Mesenchymal stem cell (in vitro differentiated cells and primary cell): ENCODE measurements around the gene PRELID1.
A peak's percentile ranks its signal among the peaks of the same experiment; 100 is the strongest.
"Not testable (repeated sequence)": the region's sequence is repeated elsewhere in the genome, so short reads cannot be mapped to it uniquely, and the experiment has no call there.

Experiments
- DNase-seq: peaks from one replicate; pipeline ENCODE4 v3.0.0-alpha.2; 2013
- H2AFZ ChIP-seq: one replicate; pipeline ENCODE4 v1.6.1; 2013; ENCODE audit warnings: low read depth, mild to moderate bottlenecking, control low read depth, inconsistent platforms, low read length, moderate library complexity
- H2AK5ac ChIP-seq: 2 replicates; pipeline ENCODE4 v1.6.1; 2013; ENCODE audit warnings: low read length, moderate library complexity, mild to moderate bottlenecking, inconsistent platforms; ENCODE audit not compliant: severe bottlenecking
- H2BK120ac ChIP-seq: one replicate; pipeline ENCODE4 v1.6.1; 2013; ENCODE audit warnings: low read depth, mild to moderate bottlenecking, inconsistent platforms, low read length, moderate library complexity
- H2BK12ac ChIP-seq, 2 experiments: one replicate each; pipeline ENCODE4 v1.6.1; 2013; ENCODE audit warnings: inconsistent platforms in 2 of 2, low read length in 2 of 2, mild to moderate bottlenecking in 2 of 2, moderate library complexity in 2 of 2, control low read depth in 1 of 2
- H2BK15ac ChIP-seq: one replicate; pipeline ENCODE4 v1.6.1; 2013; ENCODE audit warnings: mild to moderate bottlenecking, low read depth, inconsistent platforms; ENCODE audit not compliant: poor library complexity, severe bottlenecking
- H2BK5ac ChIP-seq: 2 replicates; pipeline ENCODE4 v1.6.1; 2013; ENCODE audit warnings: low read depth, mild to moderate bottlenecking, low read length, control low read depth, inconsistent platforms; ENCODE audit not compliant: poor library complexity, severe bottlenecking
- H3K14ac ChIP-seq, 2 experiments: one replicate each; pipeline ENCODE4 v1.6.1; 2013; ENCODE audit warnings: inconsistent platforms in 2 of 2, low read length in 2 of 2, control low read depth in 1 of 2, mild to moderate bottlenecking in 1 of 2, moderate library complexity in 1 of 2
- H3K18ac ChIP-seq, 2 experiments: one replicate each; pipeline ENCODE4 v1.6.1; 2013; ENCODE audit warnings: inconsistent platforms in 2 of 2, low read length in 2 of 2, control low read depth in 1 of 2, low read depth in 1 of 2, mild to moderate bottlenecking in 1 of 2
- H3K23ac ChIP-seq, 2 experiments: one replicate each; pipeline ENCODE4 v1.6.1; 2013; ENCODE audit warnings: inconsistent platforms in 2 of 2, low read length in 2 of 2, mild to moderate bottlenecking in 2 of 2, moderate library complexity in 2 of 2, control low read depth in 1 of 2
- H3K27ac ChIP-seq: 2 replicates; pipeline ENCODE4 v1.5.1; 2013; ENCODE audit warnings: mild to moderate bottlenecking, moderate library complexity, low read length, control low read depth, inconsistent platforms; ENCODE audit not compliant: poor library complexity, severe bottlenecking
- H3K27me3 ChIP-seq, 2 experiments: 2 replicates each; pipeline versions ENCODE4 v1.6.1 to v1.7.0; 2013; ENCODE audit warnings: low read length in 2 of 2, mild to moderate bottlenecking in 2 of 2, moderate library complexity in 2 of 2, control low read depth in 1 of 2, inconsistent platforms in 1 of 2; ENCODE audit not compliant: control insufficient read depth in 1 of 2, insufficient read depth in 1 of 2
- H3K36me3 ChIP-seq, 2 experiments: 2 replicates each; pipeline versions ENCODE4 v1.6.1 to v1.7.0; 2013; ENCODE audit warnings: low read length in 2 of 2, control low read depth in 1 of 2, inconsistent platforms in 1 of 2, low read depth in 1 of 2, mild to moderate bottlenecking in 1 of 2; ENCODE audit not compliant: insufficient read depth in 2 of 2, control insufficient read depth in 1 of 2
- H3K4ac ChIP-seq, 2 experiments: one replicate each; pipeline ENCODE4 v1.6.1; 2013; ENCODE audit warnings: inconsistent platforms in 2 of 2, low read length in 2 of 2, mild to moderate bottlenecking in 2 of 2, moderate library complexity in 2 of 2, control low read depth in 1 of 2, low read depth in 1 of 2
- H3K4me1 ChIP-seq: 2 replicates; pipeline ENCODE4 v1.6.1; 2013; ENCODE audit warnings: low read depth, low read length, control low read depth; ENCODE audit not compliant: control insufficient read depth, insufficient read depth
- H3K4me2 ChIP-seq: 2 replicates; pipeline ENCODE4 v1.6.1; 2013; ENCODE audit warnings: low read length, mild to moderate bottlenecking, inconsistent platforms; ENCODE audit not compliant: poor library complexity, severe bottlenecking
- H3K4me3 ChIP-seq, 2 experiments: 2 replicates each; pipeline versions ENCODE4 v1.5.1 to v1.7.0; 2013; ENCODE audit warnings: low read length in 2 of 2, mild to moderate bottlenecking in 2 of 2, control low read depth in 1 of 2, low read depth in 1 of 2; ENCODE audit not compliant: insufficient read depth in 1 of 2
- H3K79me1 ChIP-seq: replicated peaks from 2 replicates; pipeline ENCODE4 v1.6.1; 2013; ENCODE audit warnings: mild to moderate bottlenecking, control low read depth, low read length, inconsistent platforms; ENCODE audit not compliant: poor library complexity, severe bottlenecking
- H3K9ac ChIP-seq: 2 replicates; pipeline ENCODE4 v1.7.0; 2013; ENCODE audit warnings: mild to moderate bottlenecking, low read length, moderate library complexity
- H3K9me3 ChIP-seq: 2 replicates; pipeline ENCODE4 v1.7.0; 2013; ENCODE audit warnings: mild to moderate bottlenecking, low read length; ENCODE audit not compliant: control insufficient read depth
- H4K8ac ChIP-seq: one replicate; pipeline ENCODE4 v1.6.1; 2013; ENCODE audit warnings: inconsistent platforms, mild to moderate bottlenecking, low read length, moderate library complexity
- H4K91ac ChIP-seq: one replicate; pipeline ENCODE4 v1.6.1; 2013; ENCODE audit warnings: mild to moderate bottlenecking, low read length, inconsistent platforms
- whole genome bisulfite sequencing: methylation state at CpG from one replicate; pipeline ENCODE4 v1.1.7; 2013; ENCODE audit warnings: mixed read lengths; 5-methylcytosine and 5-hydroxymethylcytosine counted together

PRELID1 gene

GRCh38 chr5:177304392-177305119, 957 bp downstream of the PRELID1 start:
- peak overlapping the region in 1 of 2 experiments; percentile 27 for H3K4ac ChIP-seq
- peak overlapping the region; percentile 35 for H3K27ac ChIP-seq
- no peak overlapping the region for H2BK5ac ChIP-seq
- H3K4me2 ChIP-seq, result peak overlapping the region; percentile 88
- no peak overlapping the region for H3K18ac ChIP-seq
- H4K91ac ChIP-seq, result no peak overlapping the region
- H2BK120ac ChIP-seq, result no peak overlapping the region
- no peaks in the 10 kb centered on the region for H3K27me3 ChIP-seq
- no peak overlapping the region for H2BK12ac ChIP-seq
- peaks cover 24% of the 10 kb centered on the region for H3K4me1 ChIP-seq
- no peak overlapping the region for H3K23ac ChIP-seq
- peaks cover 24% of the 10 kb centered on the region for H3K79me1 ChIP-seq
- no peaks in the 10 kb centered on the region for H3K9me3 ChIP-seq
- DNase-seq, result peak; percentile 47
- no peak overlapping the region for H2AK5ac ChIP-seq
- no peak overlapping the region for H4K8ac ChIP-seq
- H3K9ac ChIP-seq, result peak overlapping the region; percentile 98
- WGBS, result 33% methylated on average over 13 of the region's 19 CpGs
- peak overlapping the region; percentile 81 to 98 for H3K4me3 ChIP-seq
- peaks cover 49 to 52% of the 10 kb centered on the region in 2 experiments for H3K36me3 ChIP-seq
- no peak overlapping the region for H2BK15ac ChIP-seq
- no peak overlapping the region for H3K14ac ChIP-seq
- no peak overlapping the region for H2AFZ ChIP-seq

DNA sequence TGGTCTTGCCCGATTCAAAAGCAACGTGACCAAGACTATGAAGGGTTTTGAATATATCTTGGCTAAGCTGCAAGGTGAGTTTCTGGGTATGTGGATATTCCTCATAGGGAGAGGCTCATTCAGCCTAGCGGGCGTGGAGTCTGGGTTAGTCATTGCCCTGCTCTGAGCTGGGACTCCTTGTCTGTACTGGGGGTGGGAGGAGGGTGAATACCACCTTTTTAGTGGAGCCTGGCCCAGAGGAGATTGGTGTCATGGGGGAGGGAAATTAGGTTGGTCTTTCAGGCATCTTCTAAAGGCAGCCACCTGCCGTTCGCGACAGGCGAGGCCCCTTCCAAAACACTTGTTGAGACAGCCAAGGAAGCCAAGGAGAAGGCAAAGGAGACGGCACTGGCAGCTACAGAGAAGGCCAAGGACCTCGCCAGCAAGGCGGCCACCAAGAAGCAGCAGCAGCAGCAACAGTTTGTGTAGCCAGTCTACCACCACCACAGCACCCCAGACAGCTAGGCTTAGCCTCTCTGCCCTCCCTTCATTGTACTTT, 2.6 kb downstream of the PRELID1 start:
- H3K9ac ChIP-seq, H3K23ac ChIP-seq, H3K27ac ChIP-seq, H3K4me3 ChIP-seq, H3K14ac ChIP-seq, H3K4ac ChIP-seq, H2BK15ac ChIP-seq, H3K27me3 ChIP-seq, H2BK120ac ChIP-seq, H3K9me3 ChIP-seq, H2BK12ac ChIP-seq, H3K4me2 ChIP-seq, H2AK5ac ChIP-seq, H3K18ac ChIP-seq, H4K8ac ChIP-seq, H2BK5ac ChIP-seq, DNase-seq, H4K91ac ChIP-seq, H2AFZ ChIP-seq: not testable (repeated sequence)
- Histone ChIP-seq H3K36me3 (peaks cover 41 to 47% of the 10 kb centered on the region in 2 experiments), H3K79me1 (peaks cover 29% of the 10 kb centered on the region), H3K4me1 (peaks cover 32% of the 10 kb centered on the region)
- WGBS, result 95% methylated on average over 8 of the region's 11 CpGs

DNA sequence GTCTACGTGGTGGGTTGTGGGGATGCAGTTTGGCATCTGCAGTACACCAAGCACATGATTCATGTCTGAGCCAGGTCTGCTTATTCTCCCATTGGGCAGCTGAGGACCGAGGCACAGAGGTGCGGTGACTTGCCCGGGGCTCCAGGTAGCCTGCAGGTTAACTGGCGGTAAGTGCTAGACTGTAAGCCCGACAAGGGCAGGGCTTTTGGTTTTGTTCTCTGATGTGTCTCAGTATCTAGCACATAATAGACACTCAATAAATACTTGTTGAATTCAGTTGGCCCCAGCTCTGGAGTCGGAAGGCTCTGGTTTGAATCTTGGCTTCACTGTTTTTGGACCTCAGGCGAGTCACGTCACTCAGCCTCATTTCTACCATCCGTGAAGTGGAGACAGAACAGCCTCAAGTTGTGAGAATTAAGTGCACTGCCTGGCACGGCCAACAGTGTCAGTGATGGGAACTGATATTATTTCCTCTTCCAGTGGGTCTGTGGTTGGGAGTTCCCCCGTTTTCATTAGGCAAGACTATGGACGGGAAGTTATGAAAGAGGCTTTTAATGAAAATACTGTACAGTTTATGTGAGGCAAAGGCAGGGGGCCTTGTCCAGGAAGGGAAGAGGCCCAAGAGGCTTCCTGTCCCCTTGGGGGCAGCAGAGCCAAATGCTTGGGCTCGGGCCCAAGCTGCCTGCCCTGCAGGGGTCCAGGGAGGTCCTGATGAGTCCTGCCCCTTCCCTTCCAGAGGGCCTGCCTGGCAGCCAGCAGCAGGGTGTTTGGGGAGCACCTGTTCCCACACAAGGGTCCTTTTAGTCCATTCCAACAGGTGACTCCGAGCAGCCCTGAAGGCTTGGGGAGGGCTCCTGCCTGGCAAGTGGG, 3.3 kb downstream of the PRELID1 start:
- Histone ChIP-seq H3K23ac (no peak overlapping the region), H3K18ac (no peak overlapping the region), H2BK5ac (no peak overlapping the region), H3K27ac (no peak overlapping the region), H3K9me3 (no peaks in the 10 kb centered on the region), H2BK120ac (no peak overlapping the region), H3K4ac (no peak overlapping the region), H3K9ac (no peak overlapping the region), H3K27me3 (no peaks in the 10 kb centered on the region), H3K4me1 (peaks cover 32% of the 10 kb centered on the region), H3K14ac (no peak overlapping the region), H2AFZ (no peak overlapping the region), H2AK5ac (no peak overlapping the region), H3K79me1 (peaks cover 24% of the 10 kb centered on the region), H4K8ac (peak overlapping the region; percentile 61), H3K36me3 (peaks cover 33 to 39% of the 10 kb centered on the region in 2 experiments), H2BK15ac (no peak overlapping the region), H3K4me3 (no peak overlapping the region), H2BK12ac (no peak overlapping the region), H3K4me2 (no peak overlapping the region), H4K91ac (no peak overlapping the region)
- DNase-seq, result peak; percentile 57
- WGBS, result 94% methylated on average over 14 of the region's 15 CpGs
